PC-9 (cell line): ENCODE data around the gene SGCD.

Experiments used
- CTCF ChIP-seq: fragments of 200-600 bp; sonication (generic); conservative IDR thresholded peaks from 2 replicates; pipeline ENCODE4 v1.6.1; 2017; ENCODE audit warnings: mixed run types, antibody characterized with exemption, mild to moderate bottlenecking, moderate library complexity
- EZH2 ChIP-seq: fragments of 200-600 bp; sonication (generic); IDR thresholded peaks from 2 replicates; pipeline ENCODE4 v1.8.0; 2017; ENCODE audit warnings: antibody characterized with exemption, low read depth

GRCh38 chr5:156393980-156394379 is 67.0 kb downstream of the SGCD start:
- no peak for TF ChIP-seq CTCF
- TF ChIP-seq EZH2 = no peak
